Sigmoid colon (tissue), 7 donors: ENCODE data around the gene KRT82. TPM values are rescaled to one million over a fixed set of nuclear protein-coding genes. Genes with fewer than 3 reads are reported as not detected.

Experiments
- DNase-seq: peaks from one replicate; pipeline ENCODE4 v3.0.0-alpha.2; 2019
- H3K27ac ChIP-seq, 4 donors: fragments of 200-600 bp; sonication (generic); one replicate each; pipeline ENCODE4 v1.5.1; 2016 to 2019; ENCODE audit warnings: mild to moderate bottlenecking in 1 of 4
- H3K27me3 ChIP-seq, 3 donors: fragments of 200-600 bp; sonication (generic); one replicate each; pipeline ENCODE4 v1.5.1; 2019; ENCODE audit warnings: mild to moderate bottlenecking in 1 of 3
- H3K36me3 ChIP-seq, 4 donors: fragments of 200-600 bp; sonication (generic); one replicate each; pipeline ENCODE4 v1.5.1; 2016 to 2019
- H3K4me1 ChIP-seq, 4 donors: fragments of 200-600 bp; sonication (generic); one replicate each; pipeline ENCODE4 v1.5.1; 2017 to 2019
- H3K4me3 ChIP-seq, 4 donors: fragments of 200-600 bp; sonication (generic); one replicate each; pipeline ENCODE4 v1.5.1; 2017 to 2019; ENCODE audit warnings: mild to moderate bottlenecking in 2 of 4, moderate library complexity in 1 of 4
- H3K9me3 ChIP-seq, 4 donors: fragments of 200-600 bp in 3 of 4; sonication (generic) in 3 of 4; one replicate each; pipeline versions ENCODE4 v1.5.1 to v1.6.1; 2013 to 2019
- CTCF ChIP-seq, 4 experiments: fragments of 450-650 bp in 3 of 4; fragments of 200-600 bp in 1 of 4; IDR thresholded peaks; one replicate each; pipeline ENCODE4 v1.5.1; 2016 to 2019; ENCODE audit warnings: antibody characterized with exemption in 4 of 4, mild to moderate bottlenecking in 3 of 4, moderate library complexity in 2 of 4
- EP300 ChIP-seq, 4 donors: sonication (generic); formaldehyde crosslinking; IDR thresholded peaks; one replicate each; pipeline ENCODE4 v1.6.1; 2017; ENCODE audit warnings: antibody characterized with exemption in 4 of 4
- POLR2A ChIP-seq, 2 donors: fragments of 450-650 bp; IDR thresholded peaks; one replicate each; pipeline ENCODE4 v1.6.1; 2016; ENCODE audit warnings: antibody characterized with exemption in 2 of 2, mild to moderate bottlenecking in 2 of 2, moderate library complexity in 2 of 2
- POLR2AphosphoS5 ChIP-seq, 4 donors: sonication (generic); formaldehyde crosslinking; IDR thresholded peaks; one replicate each; pipeline ENCODE4 v1.6.1; 2017; ENCODE audit warnings: antibody characterized with exemption in 4 of 4
- WGBS, 2 donors: extraction: QIAGEN DNeasy Blood & Tissue Kit; methylation state at CpG; one replicate each; pipeline ENCODE4 v1.1.7; 2013; 5-methylcytosine and 5-hydroxymethylcytosine counted together
- intact Hi-C: fragments of 100-400 bp; cut with DNase I; formaldehyde crosslinking; loops from one replicate; pipeline ENCODE4 v1.15.1; 2023
- polyA plus RNA-seq, 3 donors: library from polyadenylated mRNA; stranded (reverse); fragments of 200-250 nt; gene quantifications; one replicate each; pipeline ENCODE4 v1.2.3, GENCODE V29; 2013
- total RNA-seq, 4 donors: library from RNA; depleted of rRNA; stranded (reverse); fragments of >200 nt; gene quantifications; one replicate each; pipeline ENCODE4 v1.1.0, GENCODE V29; 2016
- donor health status: healthy with polysubstance abuse.
- donor health status: Bipolar disorder and iron deficiency.
- donor health status: healthy.

The KRT82 gene
- total and polyA plus RNA-seq, 7 donors: 0.03 TPM; not detected in 6

GRCh38 chr12:52435659-52435999 is 29.5 kb upstream of the KRT82 start:
- H3K27ac ChIP-seq: peak overlapping the region in 3 of 4 donors; percentile 3 to 66 (median 36)
- WGBS, 2 donors: 93 to 94% methylated on average over 6 of the region's 6 CpGs
- no peaks in the 10 kb centered on the region for H3K27me3 ChIP-seq
- intact Hi-C loops: no loop called here
- no peak overlapping the region for H3K4me3 ChIP-seq
- H3K36me3 ChIP-seq: no peaks in the 10 kb centered on the region
- TF ChIP-seq CTCF (IDR thresholded peaks at IDR 0.05) (no peak), POLR2A (IDR thresholded peaks at IDR 0.05) (no peak), POLR2AphosphoS5 (IDR thresholded peaks at IDR 0.05) (no peak), EP300 (IDR thresholded peaks at IDR 0.05) (no peak)
- H3K9me3 ChIP-seq: no peaks in the 10 kb centered on the region
- DNase-seq: no peak
- peaks cover 0 to 20% (median 13%) of the 10 kb centered on the region in 4 donors for H3K4me1 ChIP-seq

GRCh38 chr12:52434760-52435530 is 28.8 kb upstream of the KRT82 start:
- peaks cover 0 to 15% (median 12%) of the 10 kb centered on the region in 4 donors for H3K4me1 ChIP-seq
- no peaks in the 10 kb centered on the region for H3K9me3 ChIP-seq
- H3K27me3 ChIP-seq: no peaks in the 10 kb centered on the region
- no peak for DNase-seq
- 51 to 82% methylated on average over 6 of the region's 6 CpGs for WGBS, 2 donors
- H3K27ac ChIP-seq: peak overlapping the region in 1 of 4 donors; percentile 66
- intact Hi-C loops: no loop called here
- H3K36me3 ChIP-seq: no peaks in the 10 kb centered on the region
- no peak overlapping the region for H3K4me3 ChIP-seq
- no peak for TF ChIP-seq CTCF (IDR thresholded peaks at IDR 0.05)

- no peak for DNase-seq
- TF ChIP-seq POLR2AphosphoS5 (IDR thresholded peaks at IDR 0.05) (no peak), POLR2A (IDR thresholded peaks at IDR 0.05) (no peak), CTCF (IDR thresholded peaks at IDR 0.05) (no peak), EP300 (IDR thresholded peaks at IDR 0.05) (no peak)
- no peaks in the 10 kb centered on the region for H3K9me3 ChIP-seq
- WGBS, 2 donors: 61 to 81% methylated on average over 20 of the region's 20 CpGs
- H3K4me1 ChIP-seq: peaks cover 0 to 15% (median 12%) of the 10 kb centered on the region in 4 donors
- intact Hi-C loops: no loop called here
- H3K36me3 ChIP-seq: no peaks in the 10 kb centered on the region
- H3K4me3 ChIP-seq: no peak within 1 kb of the TSS
- H3K27ac ChIP-seq: no peak within 1 kb of the TSS
- H3K27me3 ChIP-seq: no peaks in the 10 kb centered on the region
Measured at GRCh38 chr12:52434081-52434733, 28.1 kb upstream of the KRT82 start, which contains the start of gene KRT75. TSS of gene KRT75 (minus strand) at chr12:52434371. CDS start at chr12:52434304, 67 bp downstream.

GRCh38 chr12:52433501-52434080 is 27.5 kb upstream of the KRT82 start:
- no peaks in the 10 kb centered on the region for H3K9me3 ChIP-seq
- H3K36me3 ChIP-seq: no peaks in the 10 kb centered on the region
- intact Hi-C loops: no loop called here
- no peak overlapping the region for H3K4me3 ChIP-seq
- WGBS, 2 donors: 91 to 93% methylated on average over 12 of the region's 12 CpGs
- H3K4me1 ChIP-seq: peaks cover 0 to 15% (median 12%) of the 10 kb centered on the region in 4 donors
- no peak for DNase-seq
- no peak for TF ChIP-seq POLR2A (IDR thresholded peaks at IDR 0.05)
- no peak overlapping the region for H3K27ac ChIP-seq
- no peaks in the 10 kb centered on the region for H3K27me3 ChIP-seq

- TF ChIP-seq POLR2A (IDR thresholded peaks at IDR 0.05) (no peak), EP300 (IDR thresholded peaks at IDR 0.05) (no peak), POLR2AphosphoS5 (IDR thresholded peaks at IDR 0.05) (no peak), CTCF (IDR thresholded peaks at IDR 0.05) (no peak)
- Histone ChIP-seq H3K4me1 (peaks cover 0 to 17% (median 12%) of the 10 kb centered on the region in 4 donors), H3K27ac (no peak overlapping the region), H3K36me3 (no peaks in the 10 kb centered on the region), H3K9me3 (no peaks in the 10 kb centered on the region), H3K27me3 (no peaks in the 10 kb centered on the region), H3K4me3 (no peak overlapping the region)
- 85 to 93% methylated on average over 6 of the region's 6 CpGs for WGBS, 2 donors
- intact Hi-C loops: no loop called here
- no peak for DNase-seq
Measured at GRCh38 chr12:52432559-52433207, 26.5 kb upstream of the KRT82 start.
